KMS-11 (cell line): Measurements from ENCODE around the gene ZNF423.

Experiments used
- H2AFZ ChIP-seq: fragments of 200-600 bp; sonication (generic); 2 replicates; pipeline ENCODE4 v1.6.1; 2016; ENCODE audit warnings: antibody characterized with exemption, mixed run types, low read depth
- H3K27ac ChIP-seq: fragments of 200-600 bp; sonication (generic); 2 replicates; pipeline ENCODE4 v1.6.1; 2016; ENCODE audit warnings: mild to moderate bottlenecking, mixed run types
- H3K27me3 ChIP-seq: fragments of 200-600 bp; sonication (generic); 2 replicates; pipeline ENCODE4 v1.6.1; 2017; ENCODE audit warnings: mild to moderate bottlenecking, low read depth, mixed run types, moderate library complexity; ENCODE audit not compliant: insufficient read depth
- H3K36me3 ChIP-seq: fragments of 200-600 bp; sonication (generic); 2 replicates; pipeline ENCODE4 v1.6.1; 2017; ENCODE audit warnings: mild to moderate bottlenecking, mixed run types; ENCODE audit not compliant: insufficient read depth
- H3K4me1 ChIP-seq: fragments of 200-600 bp; sonication (generic); 2 replicates; pipeline ENCODE4 v1.6.1; 2016; ENCODE audit warnings: mild to moderate bottlenecking, low read depth, mixed run types; ENCODE audit not compliant: poor library complexity, severe bottlenecking
- H3K4me2 ChIP-seq: fragments of 200-600 bp; sonication (generic); 2 replicates; pipeline ENCODE4 v1.7.0; 2016; ENCODE audit warnings: mild to moderate bottlenecking, mixed run types
- H3K4me3 ChIP-seq: fragments of 200-600 bp; sonication (generic); IDR thresholded peaks from 2 replicates; pipeline ENCODE4 v1.6.1; 2017; ENCODE audit warnings: low read depth, low read length, mixed read lengths; ENCODE audit not compliant: insufficient read depth
- H3K79me2 ChIP-seq: fragments of 200-600 bp; sonication (generic); 2 replicates; pipeline ENCODE4 v1.6.1; 2016; ENCODE audit warnings: low read depth, mixed run types; ENCODE audit not compliant: insufficient read depth
- H3K9ac ChIP-seq: fragments of 200-600 bp; sonication (generic); 2 replicates; pipeline ENCODE4 v1.6.1; 2016; ENCODE audit warnings: mild to moderate bottlenecking, mixed run types
- H4K20me1 ChIP-seq: fragments of 200-600 bp; sonication (generic); 2 replicates; pipeline ENCODE4 v1.6.1; 2016; ENCODE audit warnings: mild to moderate bottlenecking, mixed run types; ENCODE audit not compliant: insufficient read depth
- CTCF ChIP-seq: fragments of 200-600 bp; sonication (generic); conservative IDR thresholded peaks from 2 replicates; pipeline ENCODE4 v1.6.1; 2017; ENCODE audit warnings: low read depth, mild to moderate bottlenecking, antibody characterized with exemption, low read length, moderate library complexity, mixed read lengths

The ZNF423 gene

GRCh38 chr16:49531931-49532840, 323.7 kb downstream of the ZNF423 start:
- no peak overlapping the region for H3K4me2 ChIP-seq
- no peaks in the 10 kb centered on the region for H4K20me1 ChIP-seq
- H2AFZ ChIP-seq, result no peak overlapping the region
- no peaks in the 10 kb centered on the region for H3K36me3 ChIP-seq
- H3K9ac ChIP-seq, result no peak overlapping the region
- H3K4me3 ChIP-seq, result no peak overlapping the region
- no peaks in the 10 kb centered on the region; the same call in 1 of the 2 replicates for H3K27me3 ChIP-seq
- no peak overlapping the region for H3K27ac ChIP-seq
- TF ChIP-seq CTCF, result no peak
- no peaks in the 10 kb centered on the region for H3K79me2 ChIP-seq
- no peaks in the 10 kb centered on the region for H3K4me1 ChIP-seq

GRCh38 chr16:49531425-49531824, 324.5 kb downstream of the ZNF423 start:
- TF ChIP-seq CTCF, result no peak
- H3K4me2 ChIP-seq, result no peak overlapping the region
- no peak overlapping the region for H2AFZ ChIP-seq
- no peak overlapping the region for H3K27ac ChIP-seq
- H3K36me3 ChIP-seq, result no peaks in the 10 kb centered on the region
- H3K27me3 ChIP-seq, result no peaks in the 10 kb centered on the region; the same call in 1 of the 2 replicates
- H3K9ac ChIP-seq, result no peak overlapping the region
- H3K4me1 ChIP-seq, result no peaks in the 10 kb centered on the region
- H3K79me2 ChIP-seq, result no peaks in the 10 kb centered on the region
- H4K20me1 ChIP-seq, result no peaks in the 10 kb centered on the region
- no peak overlapping the region for H3K4me3 ChIP-seq

- Histone ChIP-seq H3K27ac (no peak overlapping the region), H4K20me1 (no peaks in the 10 kb centered on the region), H3K4me2 (no peak overlapping the region), H3K79me2 (no peaks in the 10 kb centered on the region), H3K4me3 (no peak overlapping the region), H3K27me3 (no peaks in the 10 kb centered on the region; the same call in 1 of the 2 replicates), H2AFZ (no peak overlapping the region), H3K36me3 (no peaks in the 10 kb centered on the region), H3K4me1 (no peaks in the 10 kb centered on the region), H3K9ac (no peak overlapping the region)
- TF ChIP-seq CTCF, result no peak
These were observed 325.4 kb downstream of the ZNF423 start for GRCh38 chr16:49530427-49530970.

- Histone ChIP-seq H3K27me3 (no peaks in the 10 kb centered on the region; the same call in 1 of the 2 replicates), H4K20me1 (no peaks in the 10 kb centered on the region), H3K79me2 (no peaks in the 10 kb centered on the region), H3K4me2 (no peak overlapping the region), H3K4me3 (no peak overlapping the region), H3K9ac (no peak overlapping the region), H3K27ac (no peak overlapping the region), H3K4me1 (no peaks in the 10 kb centered on the region), H3K36me3 (no peaks in the 10 kb centered on the region), H2AFZ (no peak overlapping the region)
- TF ChIP-seq CTCF, result no peak
These were observed 326.4 kb downstream of the ZNF423 start for GRCh38 chr16:49529411-49530045.
